GM10248 (cell line): ENCODE results near the gene BAHCC1.

ENCODE experiments used
- CTCF ChIA-PET: fragments of 300-600 bp; sonication (Branson Sonifier 250); formaldehyde crosslinking; extraction: SDS; loops from one replicate; lab custom pipeline; 2021; ENCODE audit warnings: antibody characterized with exemption; lab: Yijun Ruan, JAX
- POLR2A ChIA-PET: fragments of 350-650 bp; sonication (Branson Sonifier 250); formaldehyde crosslinking; extraction: SDS; loops from one replicate; lab custom pipeline; 2020; ENCODE audit warnings: antibody characterized with exemption; lab: Yijun Ruan, JAX
- DNase-seq: peaks from one replicate; pipeline ENCODE4 v3.0.0; 2012; ENCODE audit errors: extremely low spot score
- CTCF ChIP-seq: IDR thresholded peaks from 2 replicates; pipeline ENCODE4 v1.5.1; 2012; ENCODE audit warnings: mild to moderate bottlenecking, low read depth; ENCODE audit errors: extremely low read depth, missing control alignments, control extremely low read depth

BAHCC1 gene

GRCh38 chr17:81461607-81462500, 66.6 kb downstream of the BAHCC1 start:
- POLR2A ChIA-PET: no interaction called here
- CTCF ChIA-PET: interaction anchor here (1.3 kb wide), 1 partner anchor 23 kb away, joined by 7 read pairs; no protein-coding TSS in a partner anchor

GRCh38 chr17:81462506-81463125, 67.4 kb downstream of the BAHCC1 start:
- POLR2A ChIA-PET: no interaction called here
- TF ChIP-seq CTCF: no peak
- CTCF ChIA-PET: no interaction called here
- DNase-seq: no peak

More at GRCh38 chr17:81461607-81462500, 66.6 kb downstream of the BAHCC1 start:
- TF ChIP-seq CTCF: no peak
- no peak for DNase-seq

DNA sequence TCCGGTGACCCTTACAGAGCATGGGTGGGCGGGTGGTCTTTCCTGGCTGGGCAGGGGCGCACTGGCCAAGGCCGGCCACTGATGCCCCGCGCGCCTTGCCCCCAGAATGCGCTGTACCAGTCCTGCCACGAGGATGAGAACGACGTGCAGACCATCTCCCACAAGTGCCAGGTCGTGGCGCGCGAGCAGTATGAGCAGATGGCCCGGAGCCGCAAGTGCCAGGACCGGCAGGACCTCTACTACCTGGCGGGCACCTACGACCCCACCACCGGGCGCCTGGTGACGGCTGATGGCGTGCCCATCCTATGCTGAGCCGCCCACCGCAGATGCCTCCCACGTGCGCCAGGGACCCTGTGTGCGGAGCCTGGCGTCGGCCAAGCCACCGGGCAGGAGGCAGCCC, 68.2 kb downstream of the BAHCC1 start:
- TF ChIP-seq CTCF: no peak
- CTCF ChIA-PET: no interaction called here
- DNase-seq: no peak
- POLR2A ChIA-PET: no interaction called here

GRCh38 chr17:81464586-81464985, 69.3 kb downstream of the BAHCC1 start:
- ChIA-PET POLR2A (no interaction called here), CTCF (no interaction called here)
- DNase-seq: no peak
- TF ChIP-seq CTCF: no peak

- DNase-seq: no peak
- no peak for TF ChIP-seq CTCF
- CTCF ChIA-PET: no interaction called here
- POLR2A ChIA-PET: no interaction called here
These were observed 70.7 kb downstream of the BAHCC1 start for GRCh38 chr17:81465910-81466309.

GRCh38 chr17:81466564-81467472, 71.6 kb downstream of the BAHCC1 start:
- ChIA-PET POLR2A (no interaction called here), CTCF (no interaction called here)
- no peak for TF ChIP-seq CTCF
- no peak for DNase-seq
